AG09309 (cell line): ENCODE measurements around the gene MTERF4.
"Not testable (repeated sequence)": the region's sequence is repeated elsewhere in the genome, so short reads cannot be mapped to it uniquely, and the experiment has no call there.

Experiments used
- DNase-seq: peaks from one replicate; pipeline ENCODE4 v3.0.0-alpha.2; 2010; ENCODE audit warnings: low read depth
- H3K4me3 ChIP-seq: 2 replicates; pipeline ENCODE4 v1.5.1; 2011; ENCODE audit warnings: mild to moderate bottlenecking, low read depth, low read length, moderate library complexity; ENCODE audit not compliant: control insufficient read depth
- TF ChIP-seq, protein P1 (sequence below): IDR thresholded peaks from 2 replicates; pipeline ENCODE4 v1.5.1; 2011; ENCODE audit warnings: mild to moderate bottlenecking, low read depth, low read length, inconsistent platforms; ENCODE audit not compliant: insufficient read depth, control insufficient read depth; ENCODE audit errors: missing control alignments

MTERF4 gene

DNA sequence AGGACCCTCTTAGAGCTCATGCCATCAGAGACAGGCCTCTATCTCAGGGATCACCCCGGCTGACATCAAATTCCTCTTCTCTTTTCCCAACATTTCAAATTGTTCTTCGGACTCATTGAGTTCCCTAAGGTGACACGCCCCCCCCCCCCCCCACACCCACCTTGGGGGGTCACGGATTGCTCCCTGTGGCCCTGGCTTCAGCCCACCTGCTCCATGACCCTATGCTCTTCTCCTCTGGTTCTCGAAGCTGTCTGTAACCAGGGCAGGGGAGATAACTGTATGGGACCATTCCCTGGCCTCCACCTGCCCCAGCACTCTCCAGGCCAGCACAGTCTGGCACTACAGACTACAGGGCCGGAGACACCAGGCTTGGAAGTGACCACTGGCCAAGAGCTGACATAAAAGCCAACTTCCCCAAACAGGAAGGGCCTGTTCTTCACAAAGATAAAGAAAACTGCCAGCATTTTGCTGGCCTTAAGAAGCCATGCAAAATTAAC is 7.1 kb downstream of the MTERF4 start:
- DNase-seq: no peak
- TF ChIP-seq, protein P1, sequence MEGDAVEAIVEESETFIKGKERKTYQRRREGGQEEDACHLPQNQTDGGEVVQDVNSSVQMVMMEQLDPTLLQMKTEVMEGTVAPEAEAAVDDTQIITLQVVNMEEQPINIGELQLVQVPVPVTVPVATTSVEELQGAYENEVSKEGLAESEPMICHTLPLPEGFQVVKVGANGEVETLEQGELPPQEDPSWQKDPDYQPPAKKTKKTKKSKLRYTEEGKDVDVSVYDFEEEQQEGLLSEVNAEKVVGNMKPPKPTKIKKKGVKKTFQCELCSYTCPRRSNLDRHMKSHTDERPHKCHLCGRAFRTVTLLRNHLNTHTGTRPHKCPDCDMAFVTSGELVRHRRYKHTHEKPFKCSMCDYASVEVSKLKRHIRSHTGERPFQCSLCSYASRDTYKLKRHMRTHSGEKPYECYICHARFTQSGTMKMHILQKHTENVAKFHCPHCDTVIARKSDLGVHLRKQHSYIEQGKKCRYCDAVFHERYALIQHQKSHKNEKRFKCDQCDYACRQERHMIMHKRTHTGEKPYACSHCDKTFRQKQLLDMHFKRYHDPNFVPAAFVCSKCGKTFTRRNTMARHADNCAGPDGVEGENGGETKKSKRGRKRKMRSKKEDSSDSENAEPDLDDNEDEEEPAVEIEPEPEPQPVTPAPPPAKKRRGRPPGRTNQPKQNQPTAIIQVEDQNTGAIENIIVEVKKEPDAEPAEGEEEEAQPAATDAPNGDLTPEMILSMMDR: no peak
- H3K4me3 ChIP-seq: no peak overlapping the region

DNA sequence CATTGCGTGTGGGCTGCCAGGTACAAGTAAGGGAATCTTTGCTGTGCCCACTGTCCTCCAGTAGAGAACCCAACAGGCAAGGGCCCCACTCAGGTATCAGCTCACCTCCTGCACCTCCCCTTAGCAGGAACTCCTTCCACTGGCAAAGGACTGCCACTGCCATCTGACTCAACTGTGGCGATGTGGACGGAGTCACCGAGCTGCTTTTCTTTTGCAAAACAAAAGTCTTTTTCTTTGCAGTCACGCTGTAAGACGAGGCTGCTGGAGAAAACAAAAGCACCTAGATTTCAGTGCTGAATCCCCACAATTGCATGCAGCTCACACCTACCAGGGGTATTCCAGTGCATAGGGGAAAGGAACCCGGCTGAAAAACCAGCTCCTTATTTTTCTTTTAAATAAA is 7.9 kb downstream of the MTERF4 start:
- H3K4me3 ChIP-seq: no peak overlapping the region
- TF ChIP-seq, protein P1: no peak
- DNase-seq: no peak

GRCh38 chr2:241093133-241093781 is 8.8 kb downstream of the MTERF4 start:
- DNase-seq: not testable (repeated sequence)

GRCh38 chr2:241092677-241093076 is 9.4 kb downstream of the MTERF4 start:
- no peak overlapping the region for H3K4me3 ChIP-seq
- TF ChIP-seq, protein P1: no peak
- DNase-seq: no peak

More at GRCh38 chr2:241093133-241093781, 8.8 kb downstream of the MTERF4 start:
- H3K4me3 ChIP-seq: not testable (repeated sequence)

GRCh38 chr2:241091734-241092445 is 10.2 kb downstream of the MTERF4 start:
- TF ChIP-seq, protein P1: no peak
- H3K4me3 ChIP-seq: no peak overlapping the region
- no peak for DNase-seq

- no peak for DNase-seq
These were observed 10.9 kb downstream of the MTERF4 start for GRCh38 chr2:241091201-241091600.

More at GRCh38 chr2:241091201-241091600, 10.9 kb downstream of the MTERF4 start:
- TF ChIP-seq, protein P1: no peak
- no peak overlapping the region for H3K4me3 ChIP-seq
